DND-41 (cell line): ENCODE data around the gene GRIK2.

ENCODE experiments used
- ATAC-seq: fragments of 200-7000 bp; cut with Tn5 transposase; 3 replicates; pipeline ENCODE4 v1.9.1; 2021; ENCODE audit warnings: low read depth; ENCODE audit not compliant: insufficient read depth
- DNase-seq: peaks from one replicate; pipeline ENCODE4 v3.0.0-alpha.2; 2020
- H2AFZ ChIP-seq: 2 replicates; pipeline ENCODE4 v1.6.0; 2012; ENCODE audit warnings: low read depth, low read length
- H3K27ac ChIP-seq: 2 replicates; pipeline ENCODE4 v1.5.1; 2012; ENCODE audit warnings: low read length, inconsistent platforms
- H3K27me3 ChIP-seq: fragments of 200-600 bp; sonication (generic); 2 replicates; pipeline ENCODE4 v1.6.0; 2012; ENCODE audit warnings: low read length, mild to moderate bottlenecking, inconsistent platforms; ENCODE audit not compliant: insufficient read depth, poor library complexity
- H3K36me3 ChIP-seq: 2 replicates; pipeline ENCODE4 v1.5.1; 2012; ENCODE audit warnings: low read length, inconsistent platforms; ENCODE audit not compliant: insufficient read depth
- H3K4me1 ChIP-seq: 2 replicates; pipeline ENCODE4 v1.5.1; 2012; ENCODE audit warnings: mild to moderate bottlenecking, low read length; ENCODE audit not compliant: insufficient read depth
- H3K4me2 ChIP-seq: 2 replicates; pipeline ENCODE4 v1.6.0; 2012; ENCODE audit warnings: mild to moderate bottlenecking, moderate library complexity, low read length, inconsistent platforms; ENCODE audit not compliant: insufficient read depth
- H3K4me3 ChIP-seq, 2 experiments: fragments of 200-600 bp in 1 of 2; shearing (Covaris generic) in 1 of 2; 2 replicates each; pipeline ENCODE4 v1.5.1; 2012 to 2016; ENCODE audit warnings: inconsistent platforms in 2 of 2, low read length in 2 of 2, mild to moderate bottlenecking in 2 of 2, low read depth in 1 of 2, moderate library complexity in 1 of 2
- H3K79me2 ChIP-seq: 2 replicates; pipeline ENCODE4 v1.6.0; 2012; ENCODE audit warnings: low read length, inconsistent platforms; ENCODE audit not compliant: insufficient read depth
- H3K9ac ChIP-seq: 2 replicates; pipeline ENCODE4 v1.6.0; 2012; ENCODE audit warnings: low read depth, mild to moderate bottlenecking, inconsistent platforms, low read length, moderate library complexity
- H3K9me3 ChIP-seq: 2 replicates; pipeline ENCODE4 v1.5.1; 2012; ENCODE audit warnings: low read length, moderate library complexity, mild to moderate bottlenecking, inconsistent platforms; ENCODE audit not compliant: insufficient read depth, severe bottlenecking
- H4K20me1 ChIP-seq: 2 replicates; pipeline ENCODE4 v1.6.0; 2012; ENCODE audit warnings: low read length; ENCODE audit not compliant: insufficient read depth
- CTCF ChIP-seq: IDR thresholded peaks from 2 replicates; pipeline ENCODE4 v1.5.1; 2012; ENCODE audit warnings: borderline replicate concordance, low read length, moderate library complexity, mild to moderate bottlenecking; ENCODE audit not compliant: poor library complexity, severe bottlenecking; ENCODE audit errors: extremely low read depth
- EZH2 ChIP-seq: IDR thresholded peaks from 3 replicates; pipeline ENCODE4 v1.6.1; 2012; ENCODE audit warnings: borderline replicate concordance, low read depth, mild to moderate bottlenecking, moderate library complexity, low read length, inconsistent platforms; ENCODE audit not compliant: severe bottlenecking

The GRIK2 gene

GRCh38 chr6:101534821-101535220 lies 141.3 kb downstream of the GRIK2 start:
- ATAC-seq, result no peak

GRCh38 chr6:101537753-101538316 lies 144.3 kb downstream of the GRIK2 start:
- no peak overlapping the region for H3K27ac ChIP-seq
- TF ChIP-seq EZH2 (no peak), CTCF (no peak)
- H3K79me2 ChIP-seq, result no peaks in the 10 kb centered on the region
- H3K4me1 ChIP-seq, result no peaks in the 10 kb centered on the region
- H2AFZ ChIP-seq, result no peak overlapping the region
- H3K36me3 ChIP-seq, result no peaks in the 10 kb centered on the region
- no peak for DNase-seq
- no peak overlapping the region for H3K9ac ChIP-seq
- H4K20me1 ChIP-seq, result no peaks in the 10 kb centered on the region
- no peak for ATAC-seq
- H3K27me3 ChIP-seq, result no peaks in the 10 kb centered on the region
- no peak overlapping the region for H3K4me3 ChIP-seq
- H3K4me2 ChIP-seq, result no peak overlapping the region
- H3K9me3 ChIP-seq, result no peaks in the 10 kb centered on the region

More at GRCh38 chr6:101534821-101535220, 141.3 kb downstream of the GRIK2 start:
- Histone ChIP-seq H3K27me3 (no peaks in the 10 kb centered on the region), H3K9me3 (no peaks in the 10 kb centered on the region), H3K4me1 (no peaks in the 10 kb centered on the region), H3K9ac (no peak overlapping the region), H4K20me1 (no peaks in the 10 kb centered on the region), H3K4me3 (no peak overlapping the region), H3K36me3 (no peaks in the 10 kb centered on the region), H3K79me2 (no peaks in the 10 kb centered on the region), H3K27ac (no peak overlapping the region), H3K4me2 (no peak overlapping the region), H2AFZ (no peak overlapping the region)
- DNase-seq, result no peak
- TF ChIP-seq CTCF (no peak), EZH2 (no peak)

GRCh38 chr6:101539510-101540245 lies 146.2 kb downstream of the GRIK2 start:
- Histone ChIP-seq H3K27ac (no peak overlapping the region), H3K4me2 (no peak overlapping the region), H3K36me3 (no peaks in the 10 kb centered on the region)

More at GRCh38 chr6:101539510-101540245, 146.2 kb downstream of the GRIK2 start:
- no peaks in the 10 kb centered on the region for H3K27me3 ChIP-seq
- H2AFZ ChIP-seq, result no peak overlapping the region
- no peaks in the 10 kb centered on the region for H3K9me3 ChIP-seq
- no peak for ATAC-seq
- no peak for DNase-seq
- no peaks in the 10 kb centered on the region for H3K79me2 ChIP-seq
- no peaks in the 10 kb centered on the region for H4K20me1 ChIP-seq
- H3K9ac ChIP-seq, result no peak overlapping the region
- H3K4me3 ChIP-seq, result no peak overlapping the region
- TF ChIP-seq EZH2 (no peak), CTCF (no peak)
- H3K4me1 ChIP-seq, result no peaks in the 10 kb centered on the region
